ENCODE results near the gene WDFY3. TPM values are rescaled to one million over a fixed set of nuclear protein-coding genes. Genes with fewer than 3 reads are reported as not detected.

Gene WDFY3
- total RNA-seq, 4 donors from 2014 or later, result 79.2 to 244 (median 119) TPM

GRCh38 chr4:84680956-84681355, 285.5 kb downstream of the WDFY3 start:
- Histone ChIP-seq H3K4me3 (no peak overlapping the region), H3K27ac (no peak overlapping the region), H3K4me1 (peaks cover 10% of the 10 kb centered on the region), H3K9me3 (no peaks in the 10 kb centered on the region), H3K36me3 (peaks cover 75% of the 10 kb centered on the region), H3K27me3 (no peaks in the 10 kb centered on the region)
- TF ChIP-seq POLR2AphosphoS5 (IDR thresholded peaks at IDR 0.05) (no peak), POLR2A (IDR thresholded peaks at IDR 0.05) (no peak), CTCF (IDR thresholded peaks at IDR 0.05) (no peak), EP300 (IDR thresholded peaks at IDR 0.05) (no peak)
- WGBS, result 87% methylated on average over 4 of the region's 4 CpGs
- no peak for DNase-seq (ENCODE audit: low spot score in 2 of 2)

GRCh38 chr4:84678976-84679744, 287.3 kb downstream of the WDFY3 start:
- Histone ChIP-seq H3K27ac (peak overlapping the region; percentile 62), H3K27me3 (no peaks in the 10 kb centered on the region), H3K4me3 (no peak overlapping the region), H3K4me1 (peaks cover 10% of the 10 kb centered on the region), H3K36me3 (peaks cover 80% of the 10 kb centered on the region), H3K9me3 (no peaks in the 10 kb centered on the region)
- 82% methylated on average over 14 of the region's 14 CpGs for WGBS
- TF ChIP-seq POLR2AphosphoS5 (IDR thresholded peaks at IDR 0.05) (no peak), EP300 (IDR thresholded peaks at IDR 0.05) (no peak), CTCF (IDR thresholded peaks at IDR 0.05) (no peak), POLR2A (IDR thresholded peaks at IDR 0.05) (no peak)
- DNase-seq (ENCODE audit: low spot score in 2 of 2), result peak; percentile 82 to 86

- Histone ChIP-seq H3K4me1 (peaks cover 10% of the 10 kb centered on the region), H3K36me3 (peaks cover 71% of the 10 kb centered on the region), H3K27me3 (no peaks in the 10 kb centered on the region), H3K4me3 (no peak overlapping the region), H3K9me3 (no peaks in the 10 kb centered on the region), H3K27ac (peak overlapping the region; percentile 62)
- 96% methylated on average over 5 of the region's 5 CpGs for WGBS
- DNase-seq (ENCODE audit: low spot score in 2 of 2), result no peak
- TF ChIP-seq POLR2A (IDR thresholded peaks at IDR 0.05), result no peak
- no peak for TF ChIP-seq EP300 (IDR thresholded peaks at IDR 0.05)
- no peak for TF ChIP-seq POLR2AphosphoS5 (IDR thresholded peaks at IDR 0.05)
- TF ChIP-seq CTCF (IDR thresholded peaks at IDR 0.05), result no peak
Measured at GRCh38 chr4:84677995-84678394, 288.5 kb downstream of the WDFY3 start.

- 91% methylated on average over 9 of the region's 9 CpGs for WGBS
- peaks cover 5% of the 10 kb centered on the region for H3K4me1 ChIP-seq
- H3K36me3 ChIP-seq, result peaks cover 71% of the 10 kb centered on the region
- TF ChIP-seq CTCF (IDR thresholded peaks at IDR 0.05), result no peak
- no peak for TF ChIP-seq POLR2AphosphoS5 (IDR thresholded peaks at IDR 0.05)
- TF ChIP-seq POLR2A (IDR thresholded peaks at IDR 0.05), result no peak
- no peak for TF ChIP-seq EP300 (IDR thresholded peaks at IDR 0.05)
- H3K9me3 ChIP-seq, result no peaks in the 10 kb centered on the region
- H3K27me3 ChIP-seq, result no peaks in the 10 kb centered on the region
- no peak overlapping the region for H3K4me3 ChIP-seq
- DNase-seq (ENCODE audit: low spot score in 2 of 2), result no peak
- no peak overlapping the region for H3K27ac ChIP-seq
Measured at GRCh38 chr4:84677093-84677492, 289.4 kb downstream of the WDFY3 start.

GRCh38 chr4:84673475-84674240, 292.8 kb downstream of the WDFY3 start:
- H3K4me1 ChIP-seq, result no peaks in the 10 kb centered on the region
- H3K27ac ChIP-seq, result no peak overlapping the region
- peaks cover 70% of the 10 kb centered on the region for H3K36me3 ChIP-seq

More at GRCh38 chr4:84673475-84674240, 292.8 kb downstream of the WDFY3 start:
- Histone ChIP-seq H3K27me3 (no peaks in the 10 kb centered on the region), H3K9me3 (no peaks in the 10 kb centered on the region), H3K4me3 (no peak overlapping the region)
- TF ChIP-seq CTCF (IDR thresholded peaks at IDR 0.05), result no peak
- 78% methylated on average over 1 of the region's 1 CpG for WGBS
- no peak for DNase-seq (ENCODE audit: low spot score in 2 of 2)

Measured in suprapubic skin (tissue), 4 donors.